SK-N-SH (cell line): ENCODE results near the gene PEX14. TPM values are rescaled to one million over a fixed set of nuclear protein-coding genes. Genes with fewer than 3 reads are reported as not detected.

Experiments
- CTCF ChIA-PET: fragments of 300-600, 350-600 bp; formaldehyde crosslinking; extraction: SDS; loops from one replicate; lab custom pipeline; 2021; lab: Yijun Ruan, JAX
- POLR2A ChIA-PET: fragments of 350-600 bp; sonication (Branson Sonifier 250); formaldehyde crosslinking; extraction: SDS; loops from one replicate; lab custom pipeline; 2020; ENCODE audit warnings: antibody characterized with exemption, inconsistent platforms; lab: Yijun Ruan, JAX
- DNase-seq: peaks from one replicate; pipeline ENCODE4 v3.0.0; 2012
- H2AFZ ChIP-seq: fragments of 200-600 bp; sonication (generic); 2 replicates; pipeline ENCODE4 v1.8.1; 2016; ENCODE audit warnings: antibody characterized with exemption, mild to moderate bottlenecking, low read depth
- H3F3A ChIP-seq: fragments of 200-600 bp; sonication (generic); replicated peaks from 2 replicates; pipeline ENCODE3; 2016; ENCODE audit warnings: antibody characterized with exemption, mild to moderate bottlenecking; ENCODE audit not compliant: insufficient read depth
- H3K27ac ChIP-seq, 2 experiments: fragments of 200-500 bp in 1 of 2; fragments of 200-600 bp in 1 of 2; sonication (Bioruptor generic) in 1 of 2; sonication (generic), shearing (Covaris generic) in 1 of 2; 2 replicates each; pipeline versions ENCODE4 v1.5.1 to v1.6.1; 2014 to 2016; ENCODE audit warnings: low read depth in 2 of 2, inconsistent platforms in 1 of 2, low read length in 1 of 2, mild to moderate bottlenecking in 1 of 2, mixed read lengths in 1 of 2
- H3K27me3 ChIP-seq: fragments of 200-600 bp; sonication (generic), shearing (Covaris generic); 2 replicates; pipeline ENCODE4 v1.6.1; 2016; ENCODE audit warnings: mixed run types; ENCODE audit not compliant: insufficient read depth
- H3K36me3 ChIP-seq, 2 experiments: fragments of 200-500 bp in 1 of 2; fragments of 200-600 bp in 1 of 2; sonication (Bioruptor generic) in 1 of 2; sonication (generic) in 1 of 2; replicated peaks in 1 of 2; 2 replicates each; pipeline versions ENCODE3 to v1.5.1; 2014 to 2016; ENCODE audit warnings: low read length in 1 of 2, mild to moderate bottlenecking in 1 of 2; ENCODE audit not compliant: insufficient read depth in 2 of 2, control insufficient read depth in 1 of 2
- H3K4me1 ChIP-seq, 2 experiments: fragments of 200-500 bp in 1 of 2; fragments of 200-600 bp in 1 of 2; sonication (Bioruptor generic) in 1 of 2; sonication (generic), shearing (Covaris generic) in 1 of 2; 2 replicates each; pipeline versions ENCODE4 v1.5.1 to v1.6.1; 2014 to 2016; ENCODE audit warnings: low read depth in 1 of 2, low read length in 1 of 2, mixed run types in 1 of 2; ENCODE audit not compliant: insufficient read depth in 2 of 2, control insufficient read depth in 1 of 2
- H3K4me2 ChIP-seq: fragments of 200-600 bp; sonication (generic), shearing (Covaris generic); 2 replicates; pipeline ENCODE4 v1.6.1; 2017; ENCODE audit warnings: mixed run types
- H3K4me3 ChIP-seq, 2 experiments: fragments of 200-500 bp in 1 of 2; fragments of 200-600 bp in 1 of 2; sonication (Bioruptor generic) in 1 of 2; sonication (generic), shearing (Covaris generic) in 1 of 2; 2 replicates each; pipeline versions ENCODE4 v1.5.1 to v1.8.1; 2014 to 2016; ENCODE audit warnings: low read depth in 2 of 2, inconsistent platforms in 1 of 2, low read length in 1 of 2, mild to moderate bottlenecking in 1 of 2, mixed read lengths in 1 of 2, moderate library complexity in 1 of 2
- H3K79me2 ChIP-seq: fragments of 200-600 bp; sonication (generic); 2 replicates; pipeline ENCODE4 v1.8.1; 2017; ENCODE audit warnings: mild to moderate bottlenecking; ENCODE audit not compliant: insufficient read depth
- H3K9ac ChIP-seq: fragments of 200-600 bp; sonication (generic); 2 replicates; pipeline ENCODE4 v1.6.1; 2017; ENCODE audit warnings: mixed run types
- H3K9me2 ChIP-seq: fragments of 200-600 bp; sonication (generic); 2 replicates; pipeline ENCODE4 v1.6.1; 2017; ENCODE audit warnings: mixed run types
- H3K9me3 ChIP-seq: fragments of 200-600 bp; sonication (generic); 2 replicates; pipeline ENCODE4 v1.6.1; 2017; ENCODE audit warnings: mixed run types, mild to moderate bottlenecking, moderate library complexity
- H4K20me1 ChIP-seq: fragments of 200-600 bp; sonication (generic); 2 replicates; pipeline ENCODE4 v1.6.1; 2017; ENCODE audit warnings: mild to moderate bottlenecking, mixed run types; ENCODE audit not compliant: insufficient read depth
- CHD2 ChIP-seq: fragments of 150-350 bp; IDR thresholded peaks from 2 replicates; pipeline ENCODE4 v1.6.1; 2018; ENCODE audit warnings: low read length; ENCODE audit not compliant: partially characterized antibody
- ELF1 ChIP-seq: IDR thresholded peaks from 2 replicates; pipeline ENCODE4 v1.4.0; 2012
- EZH2phosphoT487 ChIP-seq: fragments of 200-600 bp; sonication (generic); IDR thresholded peaks from 2 replicates; pipeline ENCODE4 v1.6.1; 2017; ENCODE audit warnings: low read depth, mixed run types, mild to moderate bottlenecking, antibody characterized with exemption, moderate library complexity, borderline replicate concordance
- FOSL2 ChIP-seq: IDR thresholded peaks from 2 replicates; pipeline ENCODE4 v1.4.0; 2012; ENCODE audit warnings: low read depth, mild to moderate bottlenecking, moderate library complexity, borderline replicate concordance
- FOXJ3 ChIP-seq: sonication (generic); formaldehyde crosslinking; IDR thresholded peaks from 2 replicates; pipeline ENCODE4 v1.5.1; 2020; ENCODE audit warnings: mild to moderate bottlenecking, missing genetic modification reagents
- GABPA ChIP-seq: IDR thresholded peaks from 2 replicates; pipeline ENCODE4 v1.4.0; 2012; ENCODE audit warnings: low read depth, mild to moderate bottlenecking
- RXRA ChIP-seq: IDR thresholded peaks from 2 replicates; pipeline ENCODE4 v1.4.0; 2012; ENCODE audit warnings: low read depth, mild to moderate bottlenecking, borderline replicate concordance
- TAF1 ChIP-seq: IDR thresholded peaks from 2 replicates; pipeline ENCODE4 v1.6.1; 2012; ENCODE audit warnings: low read depth, mild to moderate bottlenecking, low read length, moderate library complexity, borderline replicate concordance
- TCF12 ChIP-seq: IDR thresholded peaks from 2 replicates; pipeline ENCODE4 v1.4.0; 2012
- WGBS: methylation state at CpG from one replicate; pipeline ENCODE4 v1.1.6; 2017; ENCODE audit warnings: low lambda C conversion rate; 5-methylcytosine and 5-hydroxymethylcytosine counted together
- polyA plus RNA-seq, 3 experiments: library from polyadenylated mRNA; depleted of rRNA; stranded (reverse); fragments of >200 nt; gene quantifications; 2 replicates each; pipeline ENCODE4 v1.2.3, GENCODE V29; 2012
- TF ChIP-seq, protein P1 (sequence below): IDR thresholded peaks from 2 replicates; pipeline ENCODE4; 2012
- TF ChIP-seq, protein P2 (sequence below): IDR thresholded peaks from 2 replicates; pipeline ENCODE4 v1.4.0; 2012; ENCODE audit warnings: low read depth, borderline replicate concordance
- TF ChIP-seq, protein P3 (sequence below): IDR thresholded peaks from 2 replicates; pipeline ENCODE4 v1.4.0; 2012; ENCODE audit warnings: low read depth, borderline replicate concordance
- TF ChIP-seq, protein P4 (sequence below): fragments of 200-600 bp; sonication (generic); IDR thresholded peaks from 2 replicates; pipeline ENCODE4 v1.6.1; 2017; ENCODE audit warnings: antibody characterized with exemption, mild to moderate bottlenecking, moderate library complexity

Gene PEX14
- polyA plus RNA-seq, 1 of the 3 experiments (the other 2 are of a cell fraction) = 36.2 TPM

DNA sequence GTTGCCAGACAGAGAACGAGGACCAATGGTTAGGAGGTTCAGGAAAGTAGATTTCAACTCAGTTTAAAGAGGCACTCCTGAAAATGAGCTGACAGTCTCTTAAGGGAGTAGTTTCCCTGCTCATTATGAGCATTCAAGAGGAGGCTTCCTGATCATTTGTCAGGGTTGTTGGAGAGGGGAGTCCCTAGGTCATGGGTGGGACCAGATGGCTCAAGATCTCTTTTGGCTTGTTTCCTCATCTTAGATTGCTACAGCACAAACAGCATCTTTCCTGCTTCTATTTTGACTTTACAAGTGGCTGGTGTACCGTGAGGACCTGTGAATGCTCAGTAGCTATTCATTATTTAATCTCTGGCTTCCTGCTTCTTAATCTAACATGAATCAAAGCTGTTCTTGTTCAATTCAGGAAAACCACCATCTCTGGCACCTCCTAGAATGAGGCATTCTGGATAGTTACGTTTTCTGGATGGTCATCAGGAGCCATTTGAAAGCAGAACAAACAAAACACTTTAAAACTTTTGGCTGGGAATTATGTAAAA is 47.6 kb downstream of the PEX14 start:
- no peak overlapping the region for H3K4me3 ChIP-seq
- peaks cover 43% of the 10 kb centered on the region for H3K79me2 ChIP-seq
- H3F3A ChIP-seq = peaks cover 5% of the 10 kb centered on the region
- no peak overlapping the region for H2AFZ ChIP-seq
- no peaks in the 10 kb centered on the region for H4K20me1 ChIP-seq
- DNase-seq = no peak
- WGBS = 81% methylated on average over 3 of the region's 3 CpGs
- H3K9ac ChIP-seq = no peak overlapping the region
- TF ChIP-seq TAF1 (no peak), GABPA (no peak), FOSL2 (no peak), ELF1 (no peak), TCF12 (no peak), EZH2phosphoT487 (no peak), FOXJ3 (CRISPR knock-in tag) (no peak), CHD2 (no peak), RXRA (no peak)
- TF ChIP-seq, protein P1, sequence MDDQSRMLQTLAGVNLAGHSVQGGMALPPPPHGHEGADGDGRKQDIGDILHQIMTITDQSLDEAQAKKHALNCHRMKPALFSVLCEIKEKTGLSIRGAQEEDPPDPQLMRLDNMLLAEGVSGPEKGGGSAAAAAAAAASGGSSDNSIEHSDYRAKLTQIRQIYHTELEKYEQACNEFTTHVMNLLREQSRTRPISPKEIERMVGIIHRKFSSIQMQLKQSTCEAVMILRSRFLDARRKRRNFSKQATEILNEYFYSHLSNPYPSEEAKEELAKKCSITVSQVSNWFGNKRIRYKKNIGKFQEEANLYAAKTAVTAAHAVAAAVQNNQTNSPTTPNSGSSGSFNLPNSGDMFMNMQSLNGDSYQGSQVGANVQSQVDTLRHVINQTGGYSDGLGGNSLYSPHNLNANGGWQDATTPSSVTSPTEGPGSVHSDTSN = no peak
- TF ChIP-seq, protein P2, sequence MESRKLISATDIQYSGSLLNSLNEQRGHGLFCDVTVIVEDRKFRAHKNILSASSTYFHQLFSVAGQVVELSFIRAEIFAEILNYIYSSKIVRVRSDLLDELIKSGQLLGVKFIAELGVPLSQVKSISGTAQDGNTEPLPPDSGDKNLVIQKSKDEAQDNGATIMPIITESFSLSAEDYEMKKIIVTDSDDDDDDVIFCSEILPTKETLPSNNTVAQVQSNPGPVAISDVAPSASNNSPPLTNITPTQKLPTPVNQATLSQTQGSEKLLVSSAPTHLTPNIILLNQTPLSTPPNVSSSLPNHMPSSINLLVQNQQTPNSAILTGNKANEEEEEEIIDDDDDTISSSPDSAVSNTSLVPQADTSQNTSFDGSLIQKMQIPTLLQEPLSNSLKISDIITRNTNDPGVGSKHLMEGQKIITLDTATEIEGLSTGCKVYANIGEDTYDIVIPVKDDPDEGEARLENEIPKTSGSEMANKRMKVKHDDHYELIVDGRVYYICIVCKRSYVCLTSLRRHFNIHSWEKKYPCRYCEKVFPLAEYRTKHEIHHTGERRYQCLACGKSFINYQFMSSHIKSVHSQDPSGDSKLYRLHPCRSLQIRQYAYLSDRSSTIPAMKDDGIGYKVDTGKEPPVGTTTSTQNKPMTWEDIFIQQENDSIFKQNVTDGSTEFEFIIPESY = no peak
- TF ChIP-seq, protein P3, sequence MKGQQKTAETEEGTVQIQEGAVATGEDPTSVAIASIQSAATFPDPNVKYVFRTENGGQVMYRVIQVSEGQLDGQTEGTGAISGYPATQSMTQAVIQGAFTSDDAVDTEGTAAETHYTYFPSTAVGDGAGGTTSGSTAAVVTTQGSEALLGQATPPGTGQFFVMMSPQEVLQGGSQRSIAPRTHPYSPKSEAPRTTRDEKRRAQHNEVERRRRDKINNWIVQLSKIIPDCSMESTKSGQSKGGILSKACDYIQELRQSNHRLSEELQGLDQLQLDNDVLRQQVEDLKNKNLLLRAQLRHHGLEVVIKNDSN = no peak
- TF ChIP-seq, protein P4, sequence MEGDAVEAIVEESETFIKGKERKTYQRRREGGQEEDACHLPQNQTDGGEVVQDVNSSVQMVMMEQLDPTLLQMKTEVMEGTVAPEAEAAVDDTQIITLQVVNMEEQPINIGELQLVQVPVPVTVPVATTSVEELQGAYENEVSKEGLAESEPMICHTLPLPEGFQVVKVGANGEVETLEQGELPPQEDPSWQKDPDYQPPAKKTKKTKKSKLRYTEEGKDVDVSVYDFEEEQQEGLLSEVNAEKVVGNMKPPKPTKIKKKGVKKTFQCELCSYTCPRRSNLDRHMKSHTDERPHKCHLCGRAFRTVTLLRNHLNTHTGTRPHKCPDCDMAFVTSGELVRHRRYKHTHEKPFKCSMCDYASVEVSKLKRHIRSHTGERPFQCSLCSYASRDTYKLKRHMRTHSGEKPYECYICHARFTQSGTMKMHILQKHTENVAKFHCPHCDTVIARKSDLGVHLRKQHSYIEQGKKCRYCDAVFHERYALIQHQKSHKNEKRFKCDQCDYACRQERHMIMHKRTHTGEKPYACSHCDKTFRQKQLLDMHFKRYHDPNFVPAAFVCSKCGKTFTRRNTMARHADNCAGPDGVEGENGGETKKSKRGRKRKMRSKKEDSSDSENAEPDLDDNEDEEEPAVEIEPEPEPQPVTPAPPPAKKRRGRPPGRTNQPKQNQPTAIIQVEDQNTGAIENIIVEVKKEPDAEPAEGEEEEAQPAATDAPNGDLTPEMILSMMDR = no peak
- H3K27me3 ChIP-seq = no peaks in the 10 kb centered on the region
- peaks cover 17% of the 10 kb centered on the region in 2 experiments; a peak in 3 of 4 replicates for H3K4me1 ChIP-seq
- no peaks in the 10 kb centered on the region for H3K36me3 ChIP-seq
- no peak overlapping the region for H3K4me2 ChIP-seq
- CTCF ChIA-PET = interaction anchor here (0.8 to 3.9 kb wide), 7 partner anchors 9 to 515 kb away, joined by 3 to 28 read pairs (median 3); no protein-coding TSS in a partner anchor
- POLR2A ChIA-PET = interaction anchor here (0.5 kb wide), 1 partner anchor 203 kb away, joined by 5 read pairs; no protein-coding TSS in a partner anchor
- H3K27ac ChIP-seq = no peak overlapping the region
- H3K9me3 ChIP-seq = no peaks in the 10 kb centered on the region
- no peaks in the 10 kb centered on the region for H3K9me2 ChIP-seq
